GM12878 (cell line): ENCODE measurements around the gene ERICH2. TPM values are rescaled to one million over a fixed set of nuclear protein-coding genes. Genes with fewer than 3 reads are reported as not detected.

Source experiments
- ATAC-seq: fragments of 200-7000 bp; cut with Tn5 transposase; 3 replicates; pipeline ENCODE4 v1.9.1; 2020; ENCODE audit warnings: mild to moderate bottlenecking, moderate library complexity
- Bru-seq: library from RNA; stranded (reverse); fragments of 400-500 nt; gene quantifications from one replicate; lab custom pipeline; 2021; lab: Mats Ljungman, UMichigan
- BruChase-seq, 2 experiments: library from RNA; stranded (reverse); fragments of 400-500 nt; gene quantifications; one replicate each; lab custom pipeline; 2021; lab: Mats Ljungman, UMichigan
- BruUV-seq: library from RNA; stranded (reverse); fragments of 400-500 nt; replicated peaks from 2 replicates; lab custom pipeline; 2021; lab: Mats Ljungman, UMichigan
- CTCF ChIA-PET: fragments of 300-600 bp; sonication (Branson Sonifier 250); formaldehyde crosslinking; extraction: SDS; loops from one replicate; lab custom pipeline; 2021; ENCODE audit warnings: inconsistent platforms; lab: Yijun Ruan, JAX
- POLR2A ChIA-PET: fragments of 350-600 bp; formaldehyde crosslinking; extraction: SDS; loops from one replicate; lab custom pipeline; 2021; ENCODE audit warnings: inconsistent platforms; lab: Charles Lee
- RAD21 ChIA-PET: fragments of 300-600 bp; sonication (Branson Sonifier 250); formaldehyde crosslinking; loops from one replicate; lab custom pipeline; 2023; ENCODE audit warnings: antibody characterized with exemption; ENCODE audit not compliant: unreplicated experiment; lab: Charles Lee
- SMC1A ChIA-PET: fragments of 300-600 bp; sonication (Branson Sonifier 250); formaldehyde crosslinking; loops from one replicate; lab custom pipeline; 2023; ENCODE audit not compliant: unreplicated experiment, uncharacterized antibody; lab: Charles Lee
- DNase-seq: peaks from one replicate; pipeline ENCODE4 v3.0.0-alpha.2; 2011; ENCODE audit warnings: low read depth, low spot score
- FAIRE-seq: peaks from 3 replicates; lab custom pipeline; 2011; peaks lifted over from hg19 to GRCh38; lab: Jason Lieb, UNC
- H2AFZ ChIP-seq: 2 replicates; pipeline ENCODE4 v1.6.0; 2011; ENCODE audit warnings: low read depth, low read length, control low read depth; ENCODE audit not compliant: control insufficient read depth
- H3K27ac ChIP-seq: 2 replicates; pipeline ENCODE4 v1.5.1; 2011; ENCODE audit warnings: control low read depth; ENCODE audit not compliant: control insufficient read depth, insufficient read depth
- H3K27me3 ChIP-seq, 2 experiments: replicated peaks in 1 of 2; 2 replicates each; pipeline versions ENCODE4 v1.6.0 to v1.6.1; 2011; ENCODE audit warnings: low read length in 1 of 2; ENCODE audit not compliant: control insufficient read depth in 2 of 2, insufficient read depth in 2 of 2
- H3K36me3 ChIP-seq, 2 experiments: 2 replicates each; pipeline ENCODE4 v1.5.1; 2011; ENCODE audit warnings: low read length in 1 of 2; ENCODE audit not compliant: control insufficient read depth in 2 of 2, insufficient read depth in 2 of 2
- H3K4me1 ChIP-seq: 2 replicates; pipeline ENCODE4 v1.6.1; 2011; ENCODE audit warnings: mild to moderate bottlenecking, low read length, moderate library complexity, mixed read lengths; ENCODE audit not compliant: control insufficient read depth, insufficient read depth
- H3K4me2 ChIP-seq: 2 replicates; pipeline ENCODE4 v1.6.0; 2011; ENCODE audit warnings: control low read depth; ENCODE audit not compliant: control insufficient read depth, insufficient read depth
- H3K4me3 ChIP-seq: fragments of 200-600 bp; sonication (generic); 2 replicates; pipeline ENCODE4 v1.5.1; 2016
- H3K79me2 ChIP-seq: 2 replicates; pipeline ENCODE4 v1.6.0; 2011; ENCODE audit warnings: low read length; ENCODE audit not compliant: control insufficient read depth, insufficient read depth
- H3K9ac ChIP-seq: 2 replicates; pipeline ENCODE4 v1.8.0; 2011; ENCODE audit warnings: low read length, control low read depth, mixed read lengths; ENCODE audit not compliant: control insufficient read depth, insufficient read depth
- H3K9me3 ChIP-seq: replicated peaks from 3 replicates; pipeline ENCODE4 v1.5.1; 2011; ENCODE audit warnings: mild to moderate bottlenecking, low read length; ENCODE audit not compliant: control insufficient read depth, insufficient read depth
- H4K20me1 ChIP-seq: 2 replicates; pipeline ENCODE4 v1.6.0; 2011; ENCODE audit not compliant: control insufficient read depth, insufficient read depth
- ATF7 ChIP-seq: fragments of 450-650 bp; IDR thresholded peaks from 2 replicates; pipeline ENCODE4 v1.6.1; 2016; ENCODE audit warnings: low read depth, mild to moderate bottlenecking
- BMI1 ChIP-seq: fragments of 450-650 bp; IDR thresholded peaks from 2 replicates; pipeline ENCODE4 v1.6.1; 2016; ENCODE audit warnings: mild to moderate bottlenecking, moderate library complexity, borderline replicate concordance
- CTCF ChIP-seq, 3 experiments: IDR thresholded peaks in 2 of 3; conservative IDR thresholded peaks in 1 of 3; 2 replicates each; pipeline ENCODE4 v1.5.1; 2011; ENCODE audit warnings: low read depth in 3 of 3, low read length in 3 of 3, mild to moderate bottlenecking in 3 of 3, control low read depth in 2 of 3, moderate library complexity in 2 of 3, inconsistent platforms in 1 of 3, mixed read lengths in 1 of 3; ENCODE audit not compliant: control insufficient read depth in 2 of 3, insufficient read depth in 1 of 3; ENCODE audit errors: extremely low read depth in 1 of 3
- E2F4 ChIP-seq: IDR thresholded peaks from 2 replicates; pipeline ENCODE4 v1.6.1; 2012; ENCODE audit warnings: low read depth, low read length, improper control_type of control experiment
- FOS ChIP-seq: IDR thresholded peaks from 3 replicates; pipeline ENCODE4 v1.6.1; 2011; ENCODE audit warnings: borderline replicate concordance; ENCODE audit not compliant: insufficient read length; ENCODE audit errors: extremely low read depth
- MLLT1 ChIP-seq: fragments of 450-650 bp; IDR thresholded peaks from 2 replicates; pipeline ENCODE4 v1.6.1; 2016; ENCODE audit warnings: mild to moderate bottlenecking
- MXI1 ChIP-seq: fragments of 150-350 bp; IDR thresholded peaks from 2 replicates; pipeline ENCODE4 v1.6.1; 2011; ENCODE audit warnings: low read depth, mild to moderate bottlenecking, inconsistent platforms, low read length, improper control_type of control experiment
- RB1 ChIP-seq: fragments of 450-650 bp; formaldehyde crosslinking; IDR thresholded peaks from 2 replicates; pipeline ENCODE4 v1.6.1; 2017; ENCODE audit warnings: mild to moderate bottlenecking, borderline replicate concordance
- SMARCA5 ChIP-seq: fragments of 450-650 bp; IDR thresholded peaks from 2 replicates; pipeline ENCODE4 v1.6.1; 2017; ENCODE audit warnings: mild to moderate bottlenecking
- YY1 ChIP-seq: IDR thresholded peaks from 2 replicates; pipeline ENCODE4 v1.6.1; 2011; ENCODE audit warnings: low read depth, mild to moderate bottlenecking, low read length
- ZNF217 ChIP-seq: fragments of 450-650 bp; IDR thresholded peaks from 2 replicates; pipeline ENCODE4 v1.6.1; 2017; ENCODE audit warnings: antibody characterized with exemption, mild to moderate bottlenecking
- WGBS: methylation state at CpG from one replicate; pipeline ENCODE4 v1.1.6; 2016; ENCODE audit warnings: low lambda C conversion rate; ENCODE audit not compliant: insufficient replicate concordance, insufficient coverage; ENCODE audit errors: missing lambda C conversion rate; 5-methylcytosine and 5-hydroxymethylcytosine counted together
- in situ Hi-C: fragments of 300-500 bp; cut with MboI; formaldehyde crosslinking; loops from 9 replicates; pipeline ENCODE4 v1.14.3; 2018; ENCODE audit warnings: mixed read lengths
- intact Hi-C: fragments of 100-400 bp; cut with micrococcal nuclease; formaldehyde crosslinking; loops from one replicate; pipeline ENCODE4 v1.14.2; 2022; ENCODE audit not compliant: unreplicated experiment
- long read RNA-seq, 2 experiments: library from polyadenylated mRNA; unstranded; transcript quantifications; one replicate each; pipeline ENCODE4 v2.0.0, GENCODE V29; 2019 to 2020
- polyA minus RNA-seq, 3 experiments: library from RNA; depleted of rRNA, polyadenylated mRNA; stranded (reverse); fragments of >200 nt; gene quantifications; 2 replicates each; pipeline ENCODE4 v1.2.3, GENCODE V29; 2011
- polyA plus RNA-seq, 11 experiments: library from polyadenylated mRNA; depleted of rRNA in 4 of 11; unstranded in 6 of 11; stranded (reverse) in 5 of 11; fragments of >200 nt; fragmentation: Nextera tagmentation in 4 of 11; fragmentation: Illumina TruSeq in 1 of 11; extraction: Ambion mirVana in 4 of 11; extraction: Trizol in 1 of 11; gene quantifications; 1 replicate in 1 of 11; 2 replicates in 10 of 11; pipeline versions ENCODE4 v1.2.1 to v1.2.3, GENCODE V29; 2011 to 2016; ENCODE audit warnings: inconsistent platforms in 2 of 11, missing spikeins in 2 of 11, low read depth in 1 of 11
- total RNA-seq, 4 experiments: library from RNA; depleted of rRNA in 3 of 4; stranded (reverse); fragments of >200 nt in 3 of 4; fragmentation: Illumina TruSeq in 1 of 4; extraction: Trizol in 1 of 4; gene quantifications; 2 replicates each; pipeline versions ENCODE4 v1.2.1 to v1.2.3, GENCODE V29; 2013 to 2021

The ERICH2 gene
- total RNA-seq (2013; cell fraction: nucleolus; rRNA removed), result not detected in 2 replicates
- total RNA-seq (2014; rRNA removed), result not detected in 2 replicates
- total RNA-seq (2014; rRNA removed; fragmentation: Illumina TruSeq; extraction: Trizol), result not detected in 2 replicates
- total RNA-seq (2021), result not detected in 2 replicates
- not detected for polyA plus RNA-seq (2011; ENCODE audit: low read depth)
- polyA plus RNA-seq (2011; rRNA removed), result 0.33 TPM in 1 of 2 replicates, not detected in the other
- not detected in 2 replicates for polyA plus RNA-seq (2011; cell fraction: cytosol; rRNA removed)
- polyA plus RNA-seq (2011; cell fraction: nucleus; rRNA removed), result not detected in 2 replicates
- polyA plus RNA-seq (2012), result not detected in 2 replicates
- not detected in 2 replicates for polyA plus RNA-seq (2014; fragmentation: Illumina TruSeq; extraction: Trizol)
- not detected for polyA plus RNA-seq (2014; fragmentation: Nextera tagmentation; extraction: Ambion mirVana)
- polyA plus RNA-seq (2014; rRNA removed), result not detected in 2 replicates
- polyA plus RNA-seq (2016; fragmentation: Nextera tagmentation; extraction: Ambion mirVana), result not detected
- polyA minus RNA-seq (2011; rRNA and poly(A)+ RNA removed), result not detected in 2 replicates
- polyA minus RNA-seq (2011; cell fraction: cytosol; rRNA and poly(A)+ RNA removed), result not detected in 2 replicates
- polyA minus RNA-seq (2011; cell fraction: nucleus; rRNA and poly(A)+ RNA removed), result not detected in 2 replicates
- percentile 6 among the genes with signal in this experiment for Bru-seq, nascent RNA
- percentile 10 among the genes with signal in this experiment for BruChase-seq, experiment 1, labeled RNA remaining after a 6-hour chase
- BruChase-seq, experiment 2, labeled RNA remaining after a 2-hour chase, result percentile 6 among the genes with signal in this experiment
- long read RNA-seq, experiment 1, result 0 reads
- long read RNA-seq, experiment 2, partial matches to known transcripts, result 0 of 1 reads
- long read RNA-seq, experiment 2, other reads (novel, unspliced or antisense), result 1 of 1 reads

- peak within 1 kb of the TSS; percentile 94 for H2AFZ ChIP-seq
- no peaks in the 10 kb centered on the region for H3K36me3 ChIP-seq
- peak within 1 kb of the TSS; percentile 97 for H3K4me3 ChIP-seq
- ChIA-PET SMC1A (interaction anchor here (0.7 to 2.6 kb wide), 10 partner anchors 34 to 446 kb away, joined by 3 to 13 read pairs (median 3); no protein-coding TSS in a partner anchor), RAD21 (interaction anchor here (0.8 to 3.8 kb wide), 5 partner anchors 46 to 361 kb away, joined by 3 to 14 read pairs (median 5); partner anchors contain the start of gene GAD1), POLR2A (interaction anchor here (1.3 to 1.6 kb wide), 2 partner anchors 90 to 245 kb away, joined by 3 to 4 read pairs; no protein-coding TSS in a partner anchor), CTCF (interaction anchor here (0.7 to 1.8 kb wide), 16 partner anchors 9 to 446 kb away, joined by 3 to 10 read pairs (median 4); partner anchors contain the start of gene GAD1)
- H3K27me3 ChIP-seq, result peaks cover 0 to 13% of the 10 kb centered on the region in 2 experiments; a peak in 3 of 4 replicates
- peak within 1 kb of the TSS; percentile 67 for H3K9ac ChIP-seq
- intact Hi-C loops, result no loop called here
- no peaks in the 10 kb centered on the region for H3K9me3 ChIP-seq
- H3K27ac ChIP-seq, result no peak within 1 kb of the TSS
- in situ Hi-C loops, result no loop called here
- TSS peak; percentile 66 for BruUV-seq
- peak within 1 kb of the TSS; percentile 95 for H3K4me2 ChIP-seq
- no peaks in the 10 kb centered on the region for H3K79me2 ChIP-seq
- no peak for DNase-seq
- H4K20me1 ChIP-seq, result no peaks in the 10 kb centered on the region
- 5% methylated on average over 13 of the region's 13 CpGs for WGBS
- peak; percentile 61 for FAIRE-seq
- ATAC-seq, result peak; percentile 83
- H3K4me1 ChIP-seq, result no peaks in the 10 kb centered on the region
- TF ChIP-seq FOS (no peak), RB1 (0 out of 2 replicates have a peak, but pooled peaks have one; percentile 54), ATF7 (peak; percentile 34; the same call in 1 of the 2 replicates), SMARCA5 (0 out of 2 replicates have a peak, but pooled peaks have one; percentile 43), MXI1 (peak; percentile 52; the same call in 1 of the 2 replicates), YY1 (0 out of 2 replicates have a peak, but pooled peaks have one; percentile 8), MLLT1 (0 out of 2 replicates have a peak, but pooled peaks have one; percentile 23), BMI1 (peak; percentile 90), CTCF (IDR thresholded peaks at IDR 0.05 in 2 of 3, conservative IDR thresholded peaks at IDR 0.05 in 1 of 3; ENCODE audit: control insufficient read depth in 2 of 3, extremely low read depth in 1 of 3, insufficient read depth in 1 of 3, low read depth in 3 of 3, low read length in 3 of 3) (0 out of 6 replicates have a peak, but pooled peaks of 1 of the 3 experiments have one; percentile 31), ZNF217 (no peak), E2F4 (no peak)
Observed at GRCh38 chr2:170770008-170770605, at the start of gene ERICH2. ERICH2 (plus strand) TSS chr2:170770378; CDS start chr2:170770682, 304 bp downstream.
